IMR-90 (cell line): ENCODE results near the gene RNF123. TPM values are rescaled to one million over a fixed set of nuclear protein-coding genes. Genes with fewer than 3 reads are reported as not detected.

Source experiments
- ATAC-seq: fragments of 200-7000 bp; cut with Tn5 transposase; 2 replicates; pipeline ENCODE4 v1.9.1; 2020; ENCODE audit warnings: low read depth, mild to moderate bottlenecking, moderate library complexity
- BruUV-seq: library from RNA; stranded (reverse); fragments of 400-500 nt; replicated peaks from 2 replicates; lab custom pipeline; 2021; lab: Mats Ljungman, UMichigan
- CTCF ChIA-PET: fragments of 300-600 bp; formaldehyde crosslinking; extraction: SDS; loops from one replicate; lab custom pipeline; 2021; ENCODE audit warnings: antibody characterized with exemption; lab: Yijun Ruan, JAX
- POLR2A ChIA-PET: fragments of 300-600 bp; sonication (Branson Sonifier 250); formaldehyde crosslinking; loops from one replicate; lab custom pipeline; 2022; ENCODE audit warnings: antibody characterized with exemption; ENCODE audit not compliant: unreplicated experiment; lab: Charles Lee
- DNase-seq: peaks from one replicate; pipeline ENCODE4 v3.0.0; 2013
- H2AFZ ChIP-seq: replicated peaks from 2 replicates; pipeline ENCODE3; 2013; ENCODE audit warnings: low read length, mild to moderate bottlenecking; ENCODE audit not compliant: poor library complexity
- H2AK5ac ChIP-seq: 2 replicates; pipeline ENCODE4 v1.6.1; 2013; ENCODE audit warnings: low read depth, low read length, inconsistent platforms
- H2AK9ac ChIP-seq: replicated peaks from 2 replicates; pipeline ENCODE3; 2013; ENCODE audit warnings: mild to moderate bottlenecking, low read depth, low read length, moderate library complexity; ENCODE audit not compliant: poor library complexity
- H2BK120ac ChIP-seq: 2 replicates; pipeline ENCODE4 v1.6.1; 2013; ENCODE audit warnings: low read depth, low read length, inconsistent platforms
- H2BK15ac ChIP-seq: 3 replicates; pipeline ENCODE4 v1.6.1; 2013; ENCODE audit warnings: low read depth, low read length, inconsistent platforms
- H2BK20ac ChIP-seq: 2 replicates; pipeline ENCODE4 v1.6.1; 2013; ENCODE audit warnings: low read depth, mild to moderate bottlenecking, inconsistent platforms, low read length, moderate library complexity
- H2BK5ac ChIP-seq: 2 replicates; pipeline ENCODE4 v1.6.1; 2013; ENCODE audit warnings: mild to moderate bottlenecking, low read depth, low read length, inconsistent platforms; ENCODE audit not compliant: poor library complexity, severe bottlenecking
- H3K14ac ChIP-seq: replicated peaks from 2 replicates; pipeline ENCODE4 v1.6.1; 2013; ENCODE audit warnings: low read depth, low read length, inconsistent platforms
- H3K18ac ChIP-seq: 2 replicates; pipeline ENCODE4 v1.6.1; 2013; ENCODE audit warnings: low read depth, low read length, control low read depth
- H3K23ac ChIP-seq: 2 replicates; pipeline ENCODE4 v1.6.1; 2013; ENCODE audit warnings: low read depth, low read length, inconsistent platforms
- H3K27ac ChIP-seq: 2 replicates; pipeline ENCODE4 v1.5.1; 2013; ENCODE audit warnings: mild to moderate bottlenecking, control low read depth, low read length; ENCODE audit not compliant: insufficient read depth
- H3K27me3 ChIP-seq: 2 replicates; pipeline ENCODE4 v1.6.1; 2013; ENCODE audit warnings: low read length; ENCODE audit not compliant: control insufficient read depth, insufficient read depth
- H3K36me3 ChIP-seq: 2 replicates; pipeline ENCODE4 v1.6.1; 2013; ENCODE audit warnings: low read length, mixed read lengths; ENCODE audit not compliant: control insufficient read depth, insufficient read depth
- H3K4ac ChIP-seq: 2 replicates; pipeline ENCODE4 v1.6.1; 2013; ENCODE audit warnings: low read depth, low read length, inconsistent platforms
- H3K4me1 ChIP-seq: 2 replicates; pipeline ENCODE4 v1.6.1; 2013; ENCODE audit warnings: low read length, mixed read lengths; ENCODE audit not compliant: control insufficient read depth, insufficient read depth
- H3K4me2 ChIP-seq: 2 replicates; pipeline ENCODE4 v1.6.1; 2013; ENCODE audit warnings: low read depth, mild to moderate bottlenecking, control low read depth, low read length, moderate library complexity
- H3K4me3 ChIP-seq: 2 replicates; pipeline ENCODE4 v1.5.1; 2013; ENCODE audit warnings: low read depth, mild to moderate bottlenecking, control low read depth, low read length, moderate library complexity; ENCODE audit not compliant: insufficient read depth
- H3K56ac ChIP-seq: 2 replicates; pipeline ENCODE4 v1.6.1; 2013; ENCODE audit warnings: low read length, inconsistent platforms; ENCODE audit not compliant: insufficient read depth; ENCODE audit errors: extremely low read depth
- H3K79me1 ChIP-seq, 2 experiments: 2 replicates each; pipeline ENCODE4 v1.6.1; 2013; ENCODE audit warnings: low read length in 2 of 2, inconsistent platforms in 1 of 2, low read depth in 1 of 2
- H3K9ac ChIP-seq: 2 replicates; pipeline ENCODE4 v1.6.1; 2013; ENCODE audit warnings: low read depth, low read length, control low read depth
- H3K9me1 ChIP-seq: 2 replicates; pipeline ENCODE4 v1.6.1; 2013; ENCODE audit warnings: low read length, inconsistent platforms; ENCODE audit not compliant: insufficient read depth
- H3K9me3 ChIP-seq: 2 replicates; pipeline ENCODE4 v1.6.1; 2013; ENCODE audit warnings: low read length; ENCODE audit not compliant: control insufficient read depth, insufficient read depth
- H4K20me1 ChIP-seq: 2 replicates; pipeline ENCODE4 v1.6.1; 2013; ENCODE audit warnings: low read length, inconsistent platforms; ENCODE audit not compliant: insufficient read depth
- H4K5ac ChIP-seq: 2 replicates; pipeline ENCODE4 v1.6.1; 2013; ENCODE audit warnings: mild to moderate bottlenecking, low read depth, low read length, control low read depth
- H4K8ac ChIP-seq, 2 experiments: 2 replicates each; pipeline ENCODE4 v1.6.1; 2013; ENCODE audit warnings: low read depth in 2 of 2, low read length in 2 of 2, control low read depth in 1 of 2, inconsistent platforms in 1 of 2
- H4K91ac ChIP-seq: 2 replicates; pipeline ENCODE4 v1.6.1; 2013; ENCODE audit warnings: low read depth, low read length, inconsistent platforms; ENCODE audit not compliant: insufficient read depth
- CEBPB ChIP-seq: IDR thresholded peaks from 2 replicates; pipeline ENCODE4 v1.6.1; 2012; ENCODE audit warnings: low read depth, low read length, improper control_type of control experiment
- CHD1 ChIP-seq: IDR thresholded peaks from 2 replicates; pipeline ENCODE4 v1.6.1; 2012; ENCODE audit warnings: low read depth, low read length, improper control_type of control experiment
- MAFK ChIP-seq: IDR thresholded peaks from 2 replicates; pipeline ENCODE4 v1.6.1; 2012; ENCODE audit warnings: low read depth, low read length, improper control_type of control experiment
- MXI1 ChIP-seq: IDR thresholded peaks from 2 replicates; pipeline ENCODE4 v1.6.1; 2012; ENCODE audit warnings: low read depth, mild to moderate bottlenecking, low read length, moderate library complexity, borderline replicate concordance
- RFX5 ChIP-seq: IDR thresholded peaks from 2 replicates; pipeline ENCODE4 v1.8.0; 2012; ENCODE audit warnings: low read depth, mild to moderate bottlenecking, low read length, moderate library complexity
- WGBS, 2 experiments: methylation state at CpG; one replicate each; pipeline versions ENCODE4 v1.1.5 to v1.1.7; 2013; ENCODE audit warnings: missing lambda C conversion rate in 2 of 2; ENCODE audit not compliant: insufficient read length in 1 of 2; ENCODE audit errors: extremely low coverage in 2 of 2; 5-methylcytosine and 5-hydroxymethylcytosine counted together
- dilution Hi-C: fragments of 300-500 bp; cut with HindIII; formaldehyde crosslinking; loops from one replicate; pipeline ENCODE4 v1.14.3; 2018; ENCODE audit warnings: low sequenced_read_pairs; ENCODE audit not compliant: unreplicated experiment
- in situ Hi-C: fragments of 300-500 bp; cut with MboI; formaldehyde crosslinking; loops from 3 replicates; pipeline ENCODE4 v1.14.3; 2019; ENCODE audit warnings: low sequenced_read_pairs, inconsistent platforms, mixed read lengths
- intact Hi-C: fragments of 100-400 bp; cut with micrococcal nuclease; formaldehyde crosslinking; loops from 2 replicates; pipeline ENCODE4 v1.10.0; 2022
- polyA plus RNA-seq, 3 experiments: library from polyadenylated mRNA; depleted of rRNA; stranded (reverse); fragments of >200 nt; gene quantifications; 2 replicates each; pipeline ENCODE4 v1.2.3, GENCODE V29; 2012; ENCODE audit warnings: low replicate concordance in 1 of 3
- total RNA-seq: library from RNA; depleted of rRNA; stranded (reverse); fragments of >200 nt; gene quantifications from 2 replicates; pipeline ENCODE4 v1.2.3, GENCODE V29; 2012
- TF ChIP-seq, protein P1 (sequence below): fragments of 150-350 bp; IDR thresholded peaks from 2 replicates; pipeline ENCODE4 v1.6.1; 2016; ENCODE audit warnings: low read depth, mild to moderate bottlenecking, low read length, moderate library complexity, borderline replicate concordance

The RNF123 gene
- total and polyA plus RNA-seq, 2 of the 4 experiments (the other 2 are of a cell fraction), result 13.4 to 37.7 TPM

DNA sequence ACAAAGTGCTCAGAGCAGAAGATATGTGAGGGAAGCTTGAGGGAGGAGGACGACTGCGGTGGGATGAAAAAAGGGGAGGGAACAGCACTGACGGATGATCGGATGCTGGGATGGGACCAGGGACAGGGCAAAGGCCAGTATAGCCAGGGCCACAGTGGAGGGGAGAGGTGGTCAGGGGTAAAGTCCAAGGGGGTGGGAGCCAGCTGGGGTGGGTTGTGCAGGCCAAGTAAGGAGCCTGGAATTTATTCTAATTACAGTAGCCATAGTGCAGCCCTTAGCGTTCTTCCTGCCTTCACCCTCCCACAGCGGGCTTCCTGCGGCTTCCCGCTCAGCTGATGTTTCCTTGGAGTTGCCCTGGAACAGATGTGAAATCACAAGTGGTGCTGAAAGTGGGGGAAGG lies 22.8 kb upstream of the RNF123 start:
- H2BK15ac ChIP-seq, result no peak overlapping the region
- dilution Hi-C loops (no loop called here), intact Hi-C loops (no loop called here), in situ Hi-C loops (no loop called here)
- no peak overlapping the region for H3K27ac ChIP-seq
- H2AK9ac ChIP-seq, result no peak overlapping the region
- H3K18ac ChIP-seq, result no peak overlapping the region
- H3K4me3 ChIP-seq, result no peak overlapping the region
- ChIA-PET POLR2A (no interaction called here), CTCF (interaction anchor here (1.8 kb wide), 1 partner anchor 127 kb away, joined by 10 read pairs; no protein-coding TSS in a partner anchor)
- H3K9me1 ChIP-seq, result no peaks in the 10 kb centered on the region
- no peak overlapping the region for H2AK5ac ChIP-seq
- no peaks in the 10 kb centered on the region for H3K79me1 ChIP-seq
- WGBS, 2 experiments, result 0% methylated on average over 3 of the region's 8 CpGs; no CpG with 5 or more reads in 1 of the 2 experiments
- no peak overlapping the region for H4K5ac ChIP-seq
- H3K4me1 ChIP-seq, result peaks cover 2% of the 10 kb centered on the region; the same call in 1 of the 2 replicates
- no peak overlapping the region for H2BK5ac ChIP-seq
- no TSS peak for BruUV-seq
- no peak overlapping the region for H4K91ac ChIP-seq
- H3K23ac ChIP-seq, result no peak overlapping the region
- H3K14ac ChIP-seq, result no peak overlapping the region
- H2BK20ac ChIP-seq, result no peak overlapping the region
- no peak overlapping the region for H3K4ac ChIP-seq
- H3K9me3 ChIP-seq, result no peaks in the 10 kb centered on the region
- H3K9ac ChIP-seq, result no peak overlapping the region
- TF ChIP-seq, protein P1, sequence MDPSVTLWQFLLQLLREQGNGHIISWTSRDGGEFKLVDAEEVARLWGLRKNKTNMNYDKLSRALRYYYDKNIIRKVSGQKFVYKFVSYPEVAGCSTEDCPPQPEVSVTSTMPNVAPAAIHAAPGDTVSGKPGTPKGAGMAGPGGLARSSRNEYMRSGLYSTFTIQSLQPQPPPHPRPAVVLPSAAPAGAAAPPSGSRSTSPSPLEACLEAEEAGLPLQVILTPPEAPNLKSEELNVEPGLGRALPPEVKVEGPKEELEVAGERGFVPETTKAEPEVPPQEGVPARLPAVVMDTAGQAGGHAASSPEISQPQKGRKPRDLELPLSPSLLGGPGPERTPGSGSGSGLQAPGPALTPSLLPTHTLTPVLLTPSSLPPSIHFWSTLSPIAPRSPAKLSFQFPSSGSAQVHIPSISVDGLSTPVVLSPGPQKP, result no peak
- TF ChIP-seq CHD1, result no peak
- no peak for TF ChIP-seq MAFK
- TF ChIP-seq RFX5, result no peak
- TF ChIP-seq MXI1, result no peak
- TF ChIP-seq CEBPB, result no peak
- ATAC-seq (no peak), DNase-seq (no peak)
- peaks cover 11% of the 10 kb centered on the region; the same call in 1 of the 2 replicates for H3K27me3 ChIP-seq
- no peaks in the 10 kb centered on the region for H3K36me3 ChIP-seq
- H4K8ac ChIP-seq, result no peak overlapping the region
- no peak overlapping the region for H2AFZ ChIP-seq
- H2BK120ac ChIP-seq, result no peak overlapping the region
- no peak overlapping the region for H3K56ac ChIP-seq
- H3K4me2 ChIP-seq, result no peak overlapping the region
- peaks cover 2% of the 10 kb centered on the region; the same call in 1 of the 2 replicates for H4K20me1 ChIP-seq
